OCI-LY1 (cell line): ENCODE data around the gene FOXJ3.

Source experiments
- H2AFZ ChIP-seq: fragments of 200-600 bp; sonication (generic), shearing (Covaris generic); 2 replicates; pipeline ENCODE4 v1.6.0; 2014; ENCODE audit warnings: antibody characterized with exemption, mild to moderate bottlenecking, low read length
- H3F3A ChIP-seq: fragments of 200-600 bp; sonication (generic), shearing (Covaris generic); 2 replicates; pipeline ENCODE4 v1.6.0; 2014; ENCODE audit warnings: mild to moderate bottlenecking, antibody characterized with exemption, low read length, moderate library complexity; ENCODE audit not compliant: insufficient read depth
- H3K27ac ChIP-seq: fragments of 200-600 bp; sonication (generic); 2 replicates; pipeline ENCODE4 v1.5.1; 2014; ENCODE audit warnings: low read length, mixed run types, mild to moderate bottlenecking, low read depth; ENCODE audit not compliant: poor library complexity, severe bottlenecking
- H3K27me3 ChIP-seq: fragments of 200-600 bp; sonication (generic); 2 replicates; pipeline ENCODE4 v1.6.0; 2014; ENCODE audit warnings: antibody characterized with exemption, mild to moderate bottlenecking, low read length, moderate library complexity; ENCODE audit not compliant: insufficient read depth
- H3K36me3 ChIP-seq: fragments of 200-600 bp; sonication (generic); 2 replicates; pipeline ENCODE4 v1.6.1; 2014; ENCODE audit warnings: mild to moderate bottlenecking, antibody characterized with exemption, low read length, moderate library complexity, mixed read lengths; ENCODE audit not compliant: insufficient read depth
- H3K4me1 ChIP-seq: fragments of 200-600 bp; sonication (generic); 2 replicates; pipeline ENCODE4 v1.5.1; 2014; ENCODE audit warnings: mild to moderate bottlenecking, low read length, moderate library complexity; ENCODE audit not compliant: insufficient read depth, severe bottlenecking
- H3K4me2 ChIP-seq: fragments of 200-600 bp; sonication (generic), shearing (Covaris generic); 2 replicates; pipeline ENCODE4 v1.6.1; 2014; ENCODE audit warnings: low read length
- H3K4me3 ChIP-seq: fragments of 200-600 bp; sonication (generic); 2 replicates; pipeline ENCODE4 v1.5.1; 2014; ENCODE audit warnings: low read length, low read depth, mild to moderate bottlenecking, mixed read lengths; ENCODE audit not compliant: poor library complexity, severe bottlenecking
- H3K79me2 ChIP-seq: fragments of 200-600 bp; shearing (Covaris generic); 2 replicates; pipeline ENCODE4 v1.6.1; 2016; ENCODE audit warnings: mixed run types, low read length, mixed read lengths; ENCODE audit not compliant: insufficient read depth
- H3K9ac ChIP-seq: fragments of 200-600 bp; sonication (generic), shearing (Covaris generic); 2 replicates; pipeline ENCODE4 v1.6.1; 2014; ENCODE audit warnings: mild to moderate bottlenecking, low read length, mixed read lengths
- H3K9me2 ChIP-seq: fragments of 200-600 bp; sonication (generic), shearing (Covaris generic); 2 replicates; pipeline ENCODE4 v1.6.1; 2014; ENCODE audit warnings: low read depth, mild to moderate bottlenecking, low read length, mixed read lengths
- H3K9me3 ChIP-seq: fragments of 200-600 bp; shearing (Covaris generic); 2 replicates; pipeline ENCODE4 v1.6.1; 2014; ENCODE audit warnings: low read length, mixed read lengths
- H4K20me1 ChIP-seq: fragments of 200-600 bp; sonication (generic), shearing (Covaris generic); 2 replicates; pipeline ENCODE4 v1.6.0; 2016; ENCODE audit warnings: mild to moderate bottlenecking, low read length; ENCODE audit not compliant: insufficient read depth
- CTCF ChIP-seq: fragments of 200-600 bp; sonication (generic), shearing (Covaris generic); IDR thresholded peaks from 2 replicates; pipeline ENCODE4 v1.5.1; 2017; ENCODE audit warnings: mild to moderate bottlenecking, antibody characterized with exemption, low read length, moderate library complexity, mixed read lengths
- EZH2 ChIP-seq: fragments of 200-600 bp; sonication (generic), shearing (Covaris generic); IDR thresholded peaks from 2 replicates; pipeline ENCODE4 v1.8.0; 2017; ENCODE audit warnings: borderline replicate concordance, mixed run types, mild to moderate bottlenecking, antibody characterized with exemption, low read length, moderate library complexity, mixed read lengths

The FOXJ3 gene

GRCh38 chr1:42145389-42145716, 189.7 kb downstream of the FOXJ3 start:
- H3K27me3 ChIP-seq: no peaks in the 10 kb centered on the region; the same call in 1 of the 2 replicates
- TF ChIP-seq CTCF: no peak
- TF ChIP-seq EZH2: no peak
- H3K4me2 ChIP-seq: no peak overlapping the region

GRCh38 chr1:42144711-42145388, 190.2 kb downstream of the FOXJ3 start:
- H3K4me2 ChIP-seq: no peak overlapping the region
- H3K27me3 ChIP-seq: no peaks in the 10 kb centered on the region; the same call in 1 of the 2 replicates
- no peaks in the 10 kb centered on the region for H3K9me3 ChIP-seq
- H3K79me2 ChIP-seq: no peaks in the 10 kb centered on the region
- H3K4me3 ChIP-seq: no peak overlapping the region
- no peak overlapping the region for H3K9ac ChIP-seq
- no peaks in the 10 kb centered on the region for H4K20me1 ChIP-seq
- H2AFZ ChIP-seq: no peak overlapping the region
- H3K4me1 ChIP-seq: no peaks in the 10 kb centered on the region
- no peaks in the 10 kb centered on the region for H3K9me2 ChIP-seq
- TF ChIP-seq EZH2 (no peak), CTCF (no peak)
- H3F3A ChIP-seq: no peaks in the 10 kb centered on the region
- H3K36me3 ChIP-seq: no peaks in the 10 kb centered on the region
- H3K27ac ChIP-seq: no peak overlapping the region

More at GRCh38 chr1:42145389-42145716, 189.7 kb downstream of the FOXJ3 start:
- no peaks in the 10 kb centered on the region for H3K4me1 ChIP-seq
- H3K9me3 ChIP-seq: no peaks in the 10 kb centered on the region
- no peaks in the 10 kb centered on the region for H3K79me2 ChIP-seq
- H3K27ac ChIP-seq: no peak overlapping the region
- no peak overlapping the region for H3K9ac ChIP-seq
- H3F3A ChIP-seq: no peaks in the 10 kb centered on the region
- no peaks in the 10 kb centered on the region for H3K9me2 ChIP-seq
- no peak overlapping the region for H3K4me3 ChIP-seq
- no peak overlapping the region for H2AFZ ChIP-seq
- no peaks in the 10 kb centered on the region for H4K20me1 ChIP-seq
- no peaks in the 10 kb centered on the region for H3K36me3 ChIP-seq

- Histone ChIP-seq H3K27me3 (no peaks in the 10 kb centered on the region; the same call in 1 of the 2 replicates), H3K79me2 (no peaks in the 10 kb centered on the region), H3K4me3 (no peak overlapping the region), H3K4me2 (no peak overlapping the region), H3K9me2 (no peaks in the 10 kb centered on the region), H4K20me1 (no peaks in the 10 kb centered on the region), H2AFZ (no peak overlapping the region), H3K9me3 (no peaks in the 10 kb centered on the region), H3K9ac (no peak overlapping the region), H3K36me3 (no peaks in the 10 kb centered on the region), H3K27ac (no peak overlapping the region), H3F3A (no peaks in the 10 kb centered on the region), H3K4me1 (no peaks in the 10 kb centered on the region)
- no peak for TF ChIP-seq EZH2
- TF ChIP-seq CTCF: no peak
Observed at GRCh38 chr1:42143896-42144710, 190.9 kb downstream of the FOXJ3 start.
